HG03575 (cell line): ENCODE measurements around the gene CARS2.

Experiments
- ATAC-seq: cut with Tn5 transposase; IDR thresholded peaks from one replicate; pipeline ENCODE4 v1.9.1; 2021; ENCODE audit not compliant: unreplicated experiment, insufficient number of reproducible peaks, low FRiP score; ENCODE audit errors: extremely low read depth

Gene CARS2

GRCh38 chr13:110662777-110663443, 43.0 kb downstream of the CARS2 start:
- no peak for ATAC-seq

GRCh38 chr13:110662091-110662490, 43.8 kb downstream of the CARS2 start:
- no peak for ATAC-seq

DNA sequence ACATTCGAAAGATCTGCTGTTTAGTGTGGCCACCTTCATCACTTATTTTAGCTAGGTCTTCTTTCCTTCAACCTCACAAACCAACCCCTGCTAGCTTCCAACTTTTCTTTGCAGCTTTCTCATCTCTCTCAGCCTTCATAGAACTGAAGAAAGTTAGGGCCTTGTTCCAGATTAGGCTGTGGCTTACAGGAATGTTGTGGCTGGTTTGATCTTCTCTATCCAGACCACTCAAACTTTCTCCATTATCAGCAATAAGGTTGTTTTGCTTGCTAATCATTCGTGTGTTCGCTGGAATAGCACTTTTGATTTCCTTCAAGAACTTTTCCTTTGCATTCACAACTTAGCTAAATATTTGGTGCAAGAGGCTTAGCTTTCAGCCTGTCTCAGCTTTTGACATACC, 44.7 kb downstream of the CARS2 start:
- no peak for ATAC-seq

GRCh38 chr13:110658218-110658911, 47.6 kb downstream of the CARS2 start:
- peak; percentile 93 for ATAC-seq

GRCh38 chr13:110657196-110657595, 48.7 kb downstream of the CARS2 start:
- no peak for ATAC-seq

- no peak for ATAC-seq
Measured at GRCh38 chr13:110653851-110654250, 52.1 kb downstream of the CARS2 start.

DNA sequence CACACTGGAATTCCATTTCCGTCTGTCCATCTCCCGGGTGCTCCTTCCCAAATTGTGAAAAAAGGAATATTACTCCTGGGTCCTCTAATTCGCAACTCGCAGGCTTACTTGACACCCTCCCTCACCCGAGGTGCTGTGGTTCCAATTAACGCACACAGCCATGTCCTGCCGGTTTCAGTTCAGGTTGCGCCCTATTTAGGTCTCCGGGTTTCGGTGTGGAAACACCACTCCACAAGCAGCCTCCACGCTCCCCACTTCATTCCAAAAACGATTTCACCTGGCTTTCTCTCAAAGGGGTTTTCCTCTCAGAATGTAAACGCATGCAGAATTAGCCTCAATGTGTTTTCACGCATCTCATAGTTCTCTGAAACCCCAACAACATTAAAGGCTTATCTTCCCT, 52.6 kb downstream of the CARS2 start:
- no peak for ATAC-seq

DNA sequence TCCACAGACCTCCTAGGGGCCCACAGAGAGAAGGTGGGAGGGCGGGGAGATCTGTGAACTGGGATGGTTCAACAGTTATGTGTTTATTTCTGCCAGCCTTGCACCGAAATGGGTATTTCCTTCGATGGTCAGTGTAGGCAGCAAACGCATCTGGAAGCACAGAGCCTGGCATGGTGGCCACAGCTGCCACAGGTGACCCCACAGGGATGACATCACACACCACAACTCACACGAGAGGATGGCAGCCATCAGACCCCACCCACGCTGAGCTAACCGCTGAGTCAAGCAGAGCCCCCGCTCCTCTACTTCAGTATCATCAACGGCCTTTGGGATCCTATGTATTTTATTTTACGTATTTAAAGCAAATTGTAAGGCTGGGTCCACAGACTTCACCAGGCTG, 53.2 kb downstream of the CARS2 start:
- ATAC-seq, result no peak

GRCh38 chr13:110652231-110652730, 53.6 kb downstream of the CARS2 start:
- ATAC-seq, result no peak

GRCh38 chr13:110651726-110652230, 54.1 kb downstream of the CARS2 start:
- ATAC-seq, result no peak

DNA sequence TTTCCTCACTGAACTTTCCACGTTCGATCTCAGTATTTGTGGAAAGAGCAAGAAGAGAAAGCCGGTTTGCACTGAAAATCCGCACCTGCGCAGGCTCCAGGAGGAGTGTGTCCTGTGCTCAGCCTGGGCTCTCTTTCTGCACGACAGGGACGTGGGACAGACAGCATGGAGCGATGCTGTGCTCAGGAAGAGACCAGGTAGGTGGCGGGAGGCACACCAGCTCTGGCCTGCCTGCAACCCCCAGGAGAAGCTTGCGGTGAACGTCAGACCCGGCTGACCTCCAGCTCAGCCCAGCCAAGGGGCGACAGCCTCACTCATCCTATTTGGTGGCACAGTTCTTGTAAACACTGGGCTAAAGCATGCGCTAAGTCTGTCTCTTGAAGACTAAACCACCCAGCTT, 54.6 kb downstream of the CARS2 start:
- no peak for ATAC-seq

DNA sequence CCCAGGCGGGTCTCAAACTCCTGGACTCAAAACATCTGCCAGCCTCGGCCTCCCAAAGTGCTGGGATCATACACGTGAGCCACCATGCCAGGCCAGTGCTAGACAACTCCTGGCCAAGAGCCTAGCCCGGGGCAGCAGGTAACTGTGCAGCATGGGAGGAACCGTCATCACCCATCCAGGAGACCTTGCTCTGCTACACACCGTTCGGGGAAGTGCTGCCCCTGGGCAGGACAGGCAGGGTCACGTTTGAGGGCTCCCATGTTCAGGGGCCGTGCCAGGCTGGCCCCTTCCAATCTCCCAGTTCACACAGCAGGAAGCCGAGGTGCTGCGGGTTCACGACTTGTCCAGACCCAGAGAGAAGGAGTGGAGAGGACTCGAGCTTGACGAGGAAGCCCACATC, 55.5 kb downstream of the CARS2 start:
- no peak for ATAC-seq

DNA sequence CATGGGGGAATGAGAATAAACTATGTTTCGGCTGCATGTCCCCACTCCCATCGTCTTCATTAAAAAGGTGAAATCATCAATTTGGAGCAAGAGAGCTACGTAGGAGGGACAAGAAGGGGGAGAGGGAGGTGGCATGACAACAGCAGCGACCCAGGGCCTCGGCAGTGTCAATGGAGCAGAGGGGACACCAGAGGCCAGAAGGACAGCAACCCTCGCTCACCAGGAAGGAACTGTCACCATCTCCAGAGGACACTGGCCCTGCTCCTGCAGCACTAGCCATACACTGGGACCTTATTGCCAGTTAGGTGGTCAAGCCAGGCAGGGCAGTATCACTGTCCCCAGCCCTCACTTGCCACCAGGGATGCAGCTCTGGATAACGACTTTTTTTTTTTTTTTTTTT, 56.4 kb downstream of the CARS2 start:
- no peak for ATAC-seq

DNA sequence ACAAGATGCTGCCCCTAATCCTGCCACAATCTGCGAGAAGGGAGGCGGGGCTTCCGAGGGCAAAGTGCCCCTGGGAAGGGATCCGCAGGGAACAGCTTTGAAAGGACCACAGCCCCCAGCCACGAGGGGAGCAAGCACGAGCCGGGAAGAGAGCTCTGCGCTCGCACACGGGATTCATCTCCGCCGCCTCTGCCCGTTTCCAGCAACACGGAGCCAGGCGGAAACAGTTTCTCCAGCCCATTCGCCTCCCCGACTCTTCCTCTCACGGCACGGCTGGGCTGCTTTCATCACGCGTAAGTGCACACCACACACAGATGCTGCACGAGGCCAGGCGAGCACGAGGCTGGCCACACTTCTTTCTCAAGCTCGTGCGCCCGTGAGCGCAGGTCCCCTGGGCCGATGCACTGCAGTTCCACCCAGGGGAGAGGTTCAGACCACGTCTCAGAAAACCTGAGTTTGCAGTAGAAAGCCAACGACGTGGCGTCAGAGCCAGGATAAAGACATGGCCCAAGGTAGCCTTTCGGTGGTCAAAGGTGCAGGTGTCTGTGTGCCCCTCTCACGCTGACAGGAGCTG, 57.0 kb downstream of the CARS2 start:
- no peak for ATAC-seq

GRCh38 chr13:110648146-110648819, 57.6 kb downstream of the CARS2 start:
- ATAC-seq, result no peak

DNA sequence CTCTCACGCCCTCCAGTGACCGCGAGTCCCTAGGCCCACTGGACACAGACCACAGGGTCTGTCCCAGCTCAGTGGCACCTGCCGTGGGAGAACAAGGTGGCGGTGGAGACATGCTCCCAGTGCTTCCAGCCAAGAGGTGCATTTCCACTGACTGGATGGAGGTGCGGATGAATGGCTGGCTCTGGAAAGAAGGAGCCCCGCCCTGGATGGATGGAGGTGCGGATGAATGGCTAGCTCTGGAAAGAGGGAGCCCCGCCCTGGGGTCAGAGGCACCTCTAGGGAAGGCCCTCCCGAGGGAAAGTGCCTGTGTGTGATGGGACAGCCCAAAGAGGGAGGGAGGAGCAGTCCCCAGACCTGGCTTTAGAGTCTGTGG, 58.6 kb downstream of the CARS2 start:
- ATAC-seq, result no peak

DNA sequence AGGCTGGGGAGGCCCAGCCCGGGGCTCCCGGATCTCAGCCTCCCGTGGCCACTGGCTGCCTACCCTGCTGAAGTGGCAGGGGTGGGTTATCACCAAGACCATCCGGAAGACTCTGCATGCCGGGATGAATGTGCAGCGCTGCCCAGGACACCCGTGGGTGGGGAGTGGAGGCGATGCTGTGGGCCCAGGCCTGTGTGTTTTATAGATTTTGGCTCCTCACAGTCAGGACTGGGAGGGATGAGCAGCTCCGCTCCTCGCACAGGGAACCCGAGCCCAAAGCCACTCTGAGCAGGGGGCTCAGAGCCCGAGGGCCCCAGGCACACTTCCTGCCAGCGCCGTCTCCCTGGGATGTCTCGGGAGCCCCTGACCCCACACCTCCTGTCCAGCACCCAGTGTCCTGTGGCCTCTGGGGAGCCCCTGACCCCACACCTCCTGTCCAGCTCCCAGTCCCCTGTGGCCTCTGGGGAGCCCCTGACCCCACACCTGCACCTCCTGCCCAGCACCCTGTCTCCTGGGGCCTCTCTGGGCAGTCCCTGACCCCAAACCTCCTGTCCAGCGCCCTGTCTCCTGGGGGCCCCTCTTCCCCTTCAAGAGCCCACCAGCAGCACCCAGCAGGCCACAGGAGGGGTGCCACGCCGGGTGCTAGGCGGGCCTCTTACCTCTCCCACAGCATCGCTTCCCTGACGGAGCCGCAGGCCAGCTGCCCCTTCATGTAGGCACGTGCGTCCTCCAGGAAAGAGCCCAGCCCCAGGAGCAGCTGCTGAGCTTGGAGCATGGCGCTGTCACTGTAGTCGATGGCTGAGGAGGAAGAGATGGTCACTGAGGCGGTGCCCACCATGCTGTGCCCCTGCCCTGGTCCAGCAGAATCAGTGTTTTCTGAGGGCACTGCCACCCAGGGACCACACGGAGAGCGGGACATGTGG, 59.2 kb downstream of the CARS2 start:
- ATAC-seq, result no peak

- no peak for ATAC-seq
Measured at GRCh38 chr13:110645750-110646149, 60.2 kb downstream of the CARS2 start.
